Measurements from ENCODE around the gene USP34. TPM values are rescaled to one million over a fixed set of nuclear protein-coding genes. Genes with fewer than 3 reads are reported as not detected.

Gene USP34
- total and polyA plus RNA-seq, 2 experiments from 2014 or later: 81.8 to 157 TPM

GRCh38 chr2:61255580-61256437, 215.1 kb downstream of the USP34 start (continued):
- TF ChIP-seq ZNF462 (CRISPR knock-in tag; IDR thresholded peaks at IDR 0.05): no peak

GRCh38 chr2:61254536-61254935, 216.4 kb downstream of the USP34 start:
- no peak for TF ChIP-seq ZNF331 (CRISPR knock-in tag; IDR thresholded peaks at IDR 0.05; ENCODE audit: low read depth)
- TF ChIP-seq STAT1 (IDR thresholded peaks at IDR 0.05; ENCODE audit: unreplicated experiment): no peak
- no peak for TF ChIP-seq JUNB (IDR thresholded peaks at IDR 0.05; ENCODE audit: unreplicated experiment)
- TF ChIP-seq, protein P1, sequence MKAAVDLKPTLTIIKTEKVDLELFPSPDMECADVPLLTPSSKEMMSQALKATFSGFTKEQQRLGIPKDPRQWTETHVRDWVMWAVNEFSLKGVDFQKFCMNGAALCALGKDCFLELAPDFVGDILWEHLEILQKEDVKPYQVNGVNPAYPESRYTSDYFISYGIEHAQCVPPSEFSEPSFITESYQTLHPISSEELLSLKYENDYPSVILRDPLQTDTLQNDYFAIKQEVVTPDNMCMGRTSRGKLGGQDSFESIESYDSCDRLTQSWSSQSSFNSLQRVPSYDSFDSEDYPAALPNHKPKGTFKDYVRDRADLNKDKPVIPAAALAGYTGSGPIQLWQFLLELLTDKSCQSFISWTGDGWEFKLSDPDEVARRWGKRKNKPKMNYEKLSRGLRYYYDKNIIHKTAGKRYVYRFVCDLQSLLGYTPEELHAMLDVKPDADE (IDR thresholded peaks at IDR 0.05): no peak
- no peak for TF ChIP-seq POLR2AphosphoS5 (IDR thresholded peaks at IDR 0.05; ENCODE audit: low read depth)
- no peak for TF ChIP-seq EZH2 (IDR thresholded peaks at IDR 0.05; ENCODE audit: low read depth, unreplicated experiment)
- no peak for TF ChIP-seq REST (IDR thresholded peaks at IDR 0.05; ENCODE audit: unreplicated experiment)
- TF ChIP-seq EZH2phosphoT487 (IDR thresholded peaks at IDR 0.05; ENCODE audit: unreplicated experiment): no peak
- no peak overlapping the region for H3K4me3 ChIP-seq
- no peaks in the 10 kb centered on the region for H3K4me1 ChIP-seq (ENCODE audit: insufficient read depth)
- no peak for ATAC-seq
- H3K27me3 Mint-ChIP-seq (ENCODE audit: insufficient read depth, low read depth, poor library complexity): peaks cover 2% of the 10 kb centered on the region
- no peak overlapping the region for H2AFZ ChIP-seq
- H3F3A ChIP-seq (replicated peaks; ENCODE audit: low read depth): no peaks in the 10 kb centered on the region
- no peak overlapping the region for H3K27ac ChIP-seq (ENCODE audit: low read depth)
- peaks cover 31% of the 10 kb centered on the region for H3K36me3 Mint-ChIP-seq (ENCODE audit: low read depth)
- no peak overlapping the region for H3K27ac Mint-ChIP-seq
- no peak for DNase-seq (ENCODE audit: low spot score)
- H3K4me2 ChIP-seq: no peak overlapping the region
- H3K4me3 Mint-ChIP-seq: no peak overlapping the region
- no peaks in the 10 kb centered on the region for H3K79me2 ChIP-seq (replicated peaks; ENCODE audit: insufficient read depth)
- H3K36me3 ChIP-seq (ENCODE audit: insufficient read depth): peaks cover 14% of the 10 kb centered on the region; the same call in 1 of the 2 replicates
- no peaks in the 10 kb centered on the region for H3K9me3 Mint-ChIP-seq
- H3K27me3 ChIP-seq (ENCODE audit: insufficient read depth): no peaks in the 10 kb centered on the region
- no peaks in the 10 kb centered on the region for H3K9me2 ChIP-seq (ENCODE audit: insufficient read depth)
- no peaks in the 10 kb centered on the region for H4K20me1 ChIP-seq (replicated peaks; ENCODE audit: insufficient read depth)
- no peaks in the 10 kb centered on the region for H3K4me1 Mint-ChIP-seq
